ENCODE data around the gene NOC2L.

DNA sequence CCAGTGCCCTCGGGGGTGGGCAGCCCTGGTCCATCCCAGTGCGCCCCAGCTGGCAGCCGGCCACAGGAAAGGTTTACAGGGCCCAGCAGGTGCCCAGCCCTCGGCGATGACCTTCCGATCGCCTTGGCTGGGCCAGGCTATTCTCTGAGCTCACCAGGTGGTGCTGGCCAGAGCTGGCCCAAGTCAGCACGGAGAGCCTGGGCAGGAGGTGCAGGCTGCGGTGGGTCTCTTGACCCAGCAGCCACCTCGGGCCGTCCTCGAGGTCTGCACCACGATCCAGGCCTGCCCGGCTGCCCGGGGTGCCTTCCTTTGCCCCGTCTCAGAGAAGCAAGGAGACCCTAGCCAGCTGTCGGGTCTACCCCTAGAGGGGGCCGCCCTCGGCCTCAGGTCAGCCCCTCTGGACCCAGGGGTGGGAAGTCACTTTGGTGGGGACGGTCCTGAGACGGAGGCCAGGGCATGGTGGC is 22.5 kb upstream of the NOC2L start:
- TF ChIP-seq, protein P1, sequence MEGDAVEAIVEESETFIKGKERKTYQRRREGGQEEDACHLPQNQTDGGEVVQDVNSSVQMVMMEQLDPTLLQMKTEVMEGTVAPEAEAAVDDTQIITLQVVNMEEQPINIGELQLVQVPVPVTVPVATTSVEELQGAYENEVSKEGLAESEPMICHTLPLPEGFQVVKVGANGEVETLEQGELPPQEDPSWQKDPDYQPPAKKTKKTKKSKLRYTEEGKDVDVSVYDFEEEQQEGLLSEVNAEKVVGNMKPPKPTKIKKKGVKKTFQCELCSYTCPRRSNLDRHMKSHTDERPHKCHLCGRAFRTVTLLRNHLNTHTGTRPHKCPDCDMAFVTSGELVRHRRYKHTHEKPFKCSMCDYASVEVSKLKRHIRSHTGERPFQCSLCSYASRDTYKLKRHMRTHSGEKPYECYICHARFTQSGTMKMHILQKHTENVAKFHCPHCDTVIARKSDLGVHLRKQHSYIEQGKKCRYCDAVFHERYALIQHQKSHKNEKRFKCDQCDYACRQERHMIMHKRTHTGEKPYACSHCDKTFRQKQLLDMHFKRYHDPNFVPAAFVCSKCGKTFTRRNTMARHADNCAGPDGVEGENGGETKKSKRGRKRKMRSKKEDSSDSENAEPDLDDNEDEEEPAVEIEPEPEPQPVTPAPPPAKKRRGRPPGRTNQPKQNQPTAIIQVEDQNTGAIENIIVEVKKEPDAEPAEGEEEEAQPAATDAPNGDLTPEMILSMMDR (IDR thresholded peaks at IDR 0.05), result no peak
- TF ChIP-seq POLR2A (IDR thresholded peaks at IDR 0.05), result no peak
